Measurements from ENCODE around the gene GAREM2.

GAREM2 gene

DNA sequence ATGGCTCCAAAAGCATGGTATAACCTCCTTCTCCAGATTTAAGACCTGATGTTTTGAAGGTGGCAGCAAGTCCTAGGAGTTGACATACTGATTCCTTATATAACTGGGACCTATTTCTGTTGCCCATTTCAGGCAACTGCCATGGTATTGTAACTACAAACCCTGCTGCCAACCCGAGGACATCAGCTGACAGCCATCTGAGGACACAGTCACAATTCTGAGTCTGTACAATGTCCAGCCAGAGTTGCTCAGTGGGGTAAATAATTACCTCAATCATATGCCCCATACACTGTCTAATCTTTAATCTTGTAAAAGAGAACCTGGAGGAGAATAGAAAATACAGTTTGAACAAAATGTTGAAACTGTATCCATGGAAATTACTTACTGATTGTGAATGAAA is 8.7 kb upstream of the GAREM2 start:
- TF ChIP-seq TAF1 (IDR thresholded peaks at IDR 0.05; ENCODE audit: low read depth): no peak
- no peak for TF ChIP-seq EP300 (IDR thresholded peaks at IDR 0.05; ENCODE audit: borderline replicate concordance)
- TF ChIP-seq TCF12 (IDR thresholded peaks at IDR 0.05; ENCODE audit: low read depth): no peak
- no peak for TF ChIP-seq CREB1 (IDR thresholded peaks at IDR 0.05; ENCODE audit: low read depth)
- TF ChIP-seq RAD21 (IDR thresholded peaks at IDR 0.05; ENCODE audit: low read depth): no peak
- TF ChIP-seq YY1 (IDR thresholded peaks at IDR 0.05; ENCODE audit: low read depth): no peak
- TF ChIP-seq TEAD4 (IDR thresholded peaks at IDR 0.05): no peak
- TF ChIP-seq EGR1 (IDR thresholded peaks at IDR 0.05): no peak
- TF ChIP-seq FOXM1 (IDR thresholded peaks at IDR 0.05; ENCODE audit: borderline replicate concordance, low read depth): no peak
- TF ChIP-seq ZBTB7A (IDR thresholded peaks at IDR 0.05; ENCODE audit: low read depth): no peak
- TF ChIP-seq, protein P1, sequence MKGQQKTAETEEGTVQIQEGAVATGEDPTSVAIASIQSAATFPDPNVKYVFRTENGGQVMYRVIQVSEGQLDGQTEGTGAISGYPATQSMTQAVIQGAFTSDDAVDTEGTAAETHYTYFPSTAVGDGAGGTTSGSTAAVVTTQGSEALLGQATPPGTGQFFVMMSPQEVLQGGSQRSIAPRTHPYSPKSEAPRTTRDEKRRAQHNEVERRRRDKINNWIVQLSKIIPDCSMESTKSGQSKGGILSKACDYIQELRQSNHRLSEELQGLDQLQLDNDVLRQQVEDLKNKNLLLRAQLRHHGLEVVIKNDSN (IDR thresholded peaks at IDR 0.05): no peak
- TF ChIP-seq NFIC (IDR thresholded peaks at IDR 0.05): no peak
- TF ChIP-seq, protein P2, sequence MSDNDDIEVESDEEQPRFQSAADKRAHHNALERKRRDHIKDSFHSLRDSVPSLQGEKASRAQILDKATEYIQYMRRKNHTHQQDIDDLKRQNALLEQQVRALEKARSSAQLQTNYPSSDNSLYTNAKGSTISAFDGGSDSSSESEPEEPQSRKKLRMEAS (IDR thresholded peaks at IDR 0.05): no peak
- TF ChIP-seq, protein P3, sequence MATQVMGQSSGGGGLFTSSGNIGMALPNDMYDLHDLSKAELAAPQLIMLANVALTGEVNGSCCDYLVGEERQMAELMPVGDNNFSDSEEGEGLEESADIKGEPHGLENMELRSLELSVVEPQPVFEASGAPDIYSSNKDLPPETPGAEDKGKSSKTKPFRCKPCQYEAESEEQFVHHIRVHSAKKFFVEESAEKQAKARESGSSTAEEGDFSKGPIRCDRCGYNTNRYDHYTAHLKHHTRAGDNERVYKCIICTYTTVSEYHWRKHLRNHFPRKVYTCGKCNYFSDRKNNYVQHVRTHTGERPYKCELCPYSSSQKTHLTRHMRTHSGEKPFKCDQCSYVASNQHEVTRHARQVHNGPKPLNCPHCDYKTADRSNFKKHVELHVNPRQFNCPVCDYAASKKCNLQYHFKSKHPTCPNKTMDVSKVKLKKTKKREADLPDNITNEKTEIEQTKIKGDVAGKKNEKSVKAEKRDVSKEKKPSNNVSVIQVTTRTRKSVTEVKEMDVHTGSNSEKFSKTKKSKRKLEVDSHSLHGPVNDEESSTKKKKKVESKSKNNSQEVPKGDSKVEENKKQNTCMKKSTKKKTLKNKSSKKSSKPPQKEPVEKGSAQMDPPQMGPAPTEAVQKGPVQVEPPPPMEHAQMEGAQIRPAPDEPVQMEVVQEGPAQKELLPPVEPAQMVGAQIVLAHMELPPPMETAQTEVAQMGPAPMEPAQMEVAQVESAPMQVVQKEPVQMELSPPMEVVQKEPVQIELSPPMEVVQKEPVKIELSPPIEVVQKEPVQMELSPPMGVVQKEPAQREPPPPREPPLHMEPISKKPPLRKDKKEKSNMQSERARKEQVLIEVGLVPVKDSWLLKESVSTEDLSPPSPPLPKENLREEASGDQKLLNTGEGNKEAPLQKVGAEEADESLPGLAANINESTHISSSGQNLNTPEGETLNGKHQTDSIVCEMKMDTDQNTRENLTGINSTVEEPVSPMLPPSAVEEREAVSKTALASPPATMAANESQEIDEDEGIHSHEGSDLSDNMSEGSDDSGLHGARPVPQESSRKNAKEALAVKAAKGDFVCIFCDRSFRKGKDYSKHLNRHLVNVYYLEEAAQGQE (IDR thresholded peaks at IDR 0.05; ENCODE audit: low read depth): no peak

DNA sequence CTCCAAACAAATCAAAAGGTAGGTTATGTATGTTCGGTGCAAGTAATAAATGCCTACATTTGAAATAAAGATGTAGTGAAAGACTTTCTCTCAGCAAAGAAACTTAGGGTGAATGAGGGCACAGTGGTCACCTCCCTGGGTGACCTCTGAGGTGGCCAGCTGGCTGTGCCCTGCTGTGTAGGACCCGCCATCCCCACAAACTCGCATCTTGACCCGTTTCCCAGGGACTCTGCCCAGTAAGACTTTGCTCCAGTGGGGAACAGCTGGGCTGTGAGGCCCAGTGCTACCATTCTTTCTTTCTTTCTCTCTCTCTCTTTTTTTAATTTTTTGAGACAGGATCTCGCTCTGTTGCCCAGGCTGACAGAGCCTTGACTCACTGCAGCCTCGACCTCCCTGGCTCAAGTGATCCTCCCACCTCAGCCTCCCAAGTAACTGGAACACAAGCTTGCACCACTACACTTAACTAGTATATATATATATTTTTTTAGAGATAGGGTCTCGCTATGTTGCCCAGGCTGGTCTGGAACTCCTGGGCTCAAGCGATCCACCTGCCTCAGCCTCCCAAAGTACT is 8.2 kb upstream of the GAREM2 start:
- TF ChIP-seq TCF12 (IDR thresholded peaks at IDR 0.05; ENCODE audit: low read depth) (no peak), EGR1 (IDR thresholded peaks at IDR 0.05) (no peak), RAD21 (IDR thresholded peaks at IDR 0.05; ENCODE audit: low read depth) (no peak), CREB1 (IDR thresholded peaks at IDR 0.05; ENCODE audit: low read depth) (no peak), TAF1 (IDR thresholded peaks at IDR 0.05; ENCODE audit: low read depth) (no peak), TEAD4 (IDR thresholded peaks at IDR 0.05) (no peak), YY1 (IDR thresholded peaks at IDR 0.05; ENCODE audit: low read depth) (no peak), EP300 (IDR thresholded peaks at IDR 0.05; ENCODE audit: borderline replicate concordance) (no peak), CEBPB (IDR thresholded peaks at IDR 0.05) (no peak), FOXM1 (IDR thresholded peaks at IDR 0.05; ENCODE audit: borderline replicate concordance, low read depth) (no peak)
- TF ChIP-seq, protein P2 (IDR thresholded peaks at IDR 0.05): no peak
- TF ChIP-seq, protein P3 (IDR thresholded peaks at IDR 0.05; ENCODE audit: low read depth): no peak

DNA sequence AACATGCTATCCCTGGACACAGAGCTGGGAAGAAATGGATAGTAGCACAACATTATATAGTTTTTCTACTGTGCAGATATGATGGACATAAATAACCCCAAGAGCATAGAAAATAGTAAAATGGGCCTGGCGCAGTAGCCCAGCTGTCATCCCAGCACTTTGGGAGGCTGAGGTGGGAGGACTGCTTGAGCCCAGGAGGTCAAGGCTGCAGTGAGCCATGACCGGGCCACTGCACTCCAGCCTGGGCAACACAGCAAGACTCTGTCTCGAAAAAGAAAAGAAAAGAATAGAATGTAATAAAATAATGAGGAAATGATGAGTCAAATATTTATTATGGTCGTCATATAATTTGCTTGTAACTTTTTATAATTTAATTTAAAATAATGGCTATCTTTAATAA is 7.5 kb upstream of the GAREM2 start:
- TF ChIP-seq NFIC (IDR thresholded peaks at IDR 0.05): no peak
- no peak for TF ChIP-seq TAF1 (IDR thresholded peaks at IDR 0.05; ENCODE audit: low read depth)
- TF ChIP-seq YY1 (IDR thresholded peaks at IDR 0.05; ENCODE audit: low read depth): no peak
- TF ChIP-seq FOXM1 (IDR thresholded peaks at IDR 0.05; ENCODE audit: borderline replicate concordance, low read depth): no peak
- no peak for TF ChIP-seq CEBPB (IDR thresholded peaks at IDR 0.05)
- TF ChIP-seq, protein P1 (IDR thresholded peaks at IDR 0.05): no peak
- TF ChIP-seq ZBTB7A (IDR thresholded peaks at IDR 0.05; ENCODE audit: low read depth): no peak
- no peak for TF ChIP-seq RAD21 (IDR thresholded peaks at IDR 0.05; ENCODE audit: low read depth)
- TF ChIP-seq, protein P3 (IDR thresholded peaks at IDR 0.05; ENCODE audit: low read depth): no peak
- TF ChIP-seq EP300 (IDR thresholded peaks at IDR 0.05; ENCODE audit: borderline replicate concordance): no peak
- no peak for TF ChIP-seq EGR1 (IDR thresholded peaks at IDR 0.05)
- TF ChIP-seq, protein P2 (IDR thresholded peaks at IDR 0.05): no peak
- no peak for TF ChIP-seq TCF12 (IDR thresholded peaks at IDR 0.05; ENCODE audit: low read depth)
- no peak for TF ChIP-seq CREB1 (IDR thresholded peaks at IDR 0.05; ENCODE audit: low read depth)
- TF ChIP-seq TEAD4 (IDR thresholded peaks at IDR 0.05): no peak

DNA sequence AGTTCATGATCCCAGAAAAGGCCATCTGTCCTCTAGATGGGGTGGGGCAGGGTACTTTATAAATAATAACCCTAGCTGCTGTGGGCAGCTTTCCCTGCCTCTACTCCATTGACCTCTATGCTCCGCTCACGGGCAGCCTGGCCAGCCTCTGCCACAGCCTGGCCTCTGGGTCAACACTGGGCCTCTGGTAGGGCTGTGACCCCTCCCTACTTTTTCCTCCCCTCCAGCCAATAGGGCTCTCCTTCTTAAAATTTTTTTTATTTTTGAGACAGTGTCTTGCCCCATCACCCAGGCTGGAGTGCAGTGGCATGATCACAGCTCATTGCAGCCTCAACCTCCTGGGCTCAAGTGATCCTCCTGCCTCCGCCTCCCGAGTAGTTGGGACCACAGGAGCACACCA is 4.1 kb upstream of the GAREM2 start:
- TF ChIP-seq TAF1 (IDR thresholded peaks at IDR 0.05; ENCODE audit: low read depth) (no peak), NFIC (IDR thresholded peaks at IDR 0.05) (no peak), EGR1 (IDR thresholded peaks at IDR 0.05) (no peak), YY1 (IDR thresholded peaks at IDR 0.05; ENCODE audit: low read depth) (no peak), CEBPB (IDR thresholded peaks at IDR 0.05) (no peak), EP300 (IDR thresholded peaks at IDR 0.05; ENCODE audit: borderline replicate concordance) (no peak), TEAD4 (IDR thresholded peaks at IDR 0.05) (no peak), RAD21 (IDR thresholded peaks at IDR 0.05; ENCODE audit: low read depth) (no peak), TCF12 (IDR thresholded peaks at IDR 0.05; ENCODE audit: low read depth) (no peak), ZBTB7A (IDR thresholded peaks at IDR 0.05; ENCODE audit: low read depth) (no peak), CREB1 (IDR thresholded peaks at IDR 0.05; ENCODE audit: low read depth) (no peak), FOXM1 (IDR thresholded peaks at IDR 0.05; ENCODE audit: borderline replicate concordance, low read depth) (no peak)
- TF ChIP-seq, protein P2 (IDR thresholded peaks at IDR 0.05): no peak
- TF ChIP-seq, protein P3 (IDR thresholded peaks at IDR 0.05; ENCODE audit: low read depth): no peak
- TF ChIP-seq, protein P1 (IDR thresholded peaks at IDR 0.05): no peak
